IMR-90 (cell line): ENCODE measurements around the gene RPS6KB1. TPM values are rescaled to one million over a fixed set of nuclear protein-coding genes. Genes with fewer than 3 reads are reported as not detected.

Experiments used
- ATAC-seq: fragments of 200-7000 bp; cut with Tn5 transposase; 2 replicates; pipeline ENCODE4 v1.9.1; 2020; ENCODE audit warnings: low read depth, mild to moderate bottlenecking, moderate library complexity
- BruUV-seq: library from RNA; stranded (reverse); fragments of 400-500 nt; replicated peaks from 2 replicates; lab custom pipeline; 2021; lab: Mats Ljungman, UMichigan
- CTCF ChIA-PET: fragments of 300-600 bp; formaldehyde crosslinking; extraction: SDS; loops from one replicate; lab custom pipeline; 2021; ENCODE audit warnings: antibody characterized with exemption; lab: Yijun Ruan, JAX
- POLR2A ChIA-PET: fragments of 300-600 bp; sonication (Branson Sonifier 250); formaldehyde crosslinking; loops from one replicate; lab custom pipeline; 2022; ENCODE audit warnings: antibody characterized with exemption; ENCODE audit not compliant: unreplicated experiment; lab: Charles Lee
- DNase-seq: peaks from one replicate; pipeline ENCODE4 v3.0.0; 2013
- H2AFZ ChIP-seq: replicated peaks from 2 replicates; pipeline ENCODE3; 2013; ENCODE audit warnings: low read length, mild to moderate bottlenecking; ENCODE audit not compliant: poor library complexity
- H2AK5ac ChIP-seq: 2 replicates; pipeline ENCODE4 v1.6.1; 2013; ENCODE audit warnings: low read depth, low read length, inconsistent platforms
- H2AK9ac ChIP-seq: replicated peaks from 2 replicates; pipeline ENCODE3; 2013; ENCODE audit warnings: mild to moderate bottlenecking, low read depth, low read length, moderate library complexity; ENCODE audit not compliant: poor library complexity
- H2BK120ac ChIP-seq: 2 replicates; pipeline ENCODE4 v1.6.1; 2013; ENCODE audit warnings: low read depth, low read length, inconsistent platforms
- H2BK15ac ChIP-seq: 3 replicates; pipeline ENCODE4 v1.6.1; 2013; ENCODE audit warnings: low read depth, low read length, inconsistent platforms
- H2BK20ac ChIP-seq: 2 replicates; pipeline ENCODE4 v1.6.1; 2013; ENCODE audit warnings: low read depth, mild to moderate bottlenecking, inconsistent platforms, low read length, moderate library complexity
- H2BK5ac ChIP-seq: 2 replicates; pipeline ENCODE4 v1.6.1; 2013; ENCODE audit warnings: mild to moderate bottlenecking, low read depth, low read length, inconsistent platforms; ENCODE audit not compliant: poor library complexity, severe bottlenecking
- H3K14ac ChIP-seq: replicated peaks from 2 replicates; pipeline ENCODE4 v1.6.1; 2013; ENCODE audit warnings: low read depth, low read length, inconsistent platforms
- H3K18ac ChIP-seq: 2 replicates; pipeline ENCODE4 v1.6.1; 2013; ENCODE audit warnings: low read depth, low read length, control low read depth
- H3K23ac ChIP-seq: 2 replicates; pipeline ENCODE4 v1.6.1; 2013; ENCODE audit warnings: low read depth, low read length, inconsistent platforms
- H3K27ac ChIP-seq: 2 replicates; pipeline ENCODE4 v1.5.1; 2013; ENCODE audit warnings: mild to moderate bottlenecking, control low read depth, low read length; ENCODE audit not compliant: insufficient read depth
- H3K27me3 ChIP-seq: 2 replicates; pipeline ENCODE4 v1.6.1; 2013; ENCODE audit warnings: low read length; ENCODE audit not compliant: control insufficient read depth, insufficient read depth
- H3K36me3 ChIP-seq: 2 replicates; pipeline ENCODE4 v1.6.1; 2013; ENCODE audit warnings: low read length, mixed read lengths; ENCODE audit not compliant: control insufficient read depth, insufficient read depth
- H3K4ac ChIP-seq: 2 replicates; pipeline ENCODE4 v1.6.1; 2013; ENCODE audit warnings: low read depth, low read length, inconsistent platforms
- H3K4me1 ChIP-seq: 2 replicates; pipeline ENCODE4 v1.6.1; 2013; ENCODE audit warnings: low read length, mixed read lengths; ENCODE audit not compliant: control insufficient read depth, insufficient read depth
- H3K4me2 ChIP-seq: 2 replicates; pipeline ENCODE4 v1.6.1; 2013; ENCODE audit warnings: low read depth, mild to moderate bottlenecking, control low read depth, low read length, moderate library complexity
- H3K4me3 ChIP-seq: 2 replicates; pipeline ENCODE4 v1.5.1; 2013; ENCODE audit warnings: low read depth, mild to moderate bottlenecking, control low read depth, low read length, moderate library complexity; ENCODE audit not compliant: insufficient read depth
- H3K56ac ChIP-seq: 2 replicates; pipeline ENCODE4 v1.6.1; 2013; ENCODE audit warnings: low read length, inconsistent platforms; ENCODE audit not compliant: insufficient read depth; ENCODE audit errors: extremely low read depth
- H3K79me1 ChIP-seq, 2 experiments: 2 replicates each; pipeline ENCODE4 v1.6.1; 2013; ENCODE audit warnings: low read length in 2 of 2, inconsistent platforms in 1 of 2, low read depth in 1 of 2
- H3K9ac ChIP-seq: 2 replicates; pipeline ENCODE4 v1.6.1; 2013; ENCODE audit warnings: low read depth, low read length, control low read depth
- H3K9me1 ChIP-seq: 2 replicates; pipeline ENCODE4 v1.6.1; 2013; ENCODE audit warnings: low read length, inconsistent platforms; ENCODE audit not compliant: insufficient read depth
- H3K9me3 ChIP-seq: 2 replicates; pipeline ENCODE4 v1.6.1; 2013; ENCODE audit warnings: low read length; ENCODE audit not compliant: control insufficient read depth, insufficient read depth
- H4K20me1 ChIP-seq: 2 replicates; pipeline ENCODE4 v1.6.1; 2013; ENCODE audit warnings: low read length, inconsistent platforms; ENCODE audit not compliant: insufficient read depth
- H4K5ac ChIP-seq: 2 replicates; pipeline ENCODE4 v1.6.1; 2013; ENCODE audit warnings: mild to moderate bottlenecking, low read depth, low read length, control low read depth
- H4K8ac ChIP-seq, 2 experiments: 2 replicates each; pipeline ENCODE4 v1.6.1; 2013; ENCODE audit warnings: low read depth in 2 of 2, low read length in 2 of 2, control low read depth in 1 of 2, inconsistent platforms in 1 of 2
- H4K91ac ChIP-seq: 2 replicates; pipeline ENCODE4 v1.6.1; 2013; ENCODE audit warnings: low read depth, low read length, inconsistent platforms; ENCODE audit not compliant: insufficient read depth
- BHLHE40 ChIP-seq: fragments of 150-350 bp; IDR thresholded peaks from 2 replicates; pipeline ENCODE4 v1.6.1; 2016; ENCODE audit warnings: mild to moderate bottlenecking, low read depth, low read length
- CEBPB ChIP-seq: IDR thresholded peaks from 2 replicates; pipeline ENCODE4 v1.6.1; 2012; ENCODE audit warnings: low read depth, low read length, improper control_type of control experiment
- CTCF ChIP-seq: conservative IDR thresholded peaks from 2 replicates; pipeline ENCODE4 v1.5.1; 2012; ENCODE audit warnings: mild to moderate bottlenecking, low read depth, low read length, improper control_type of control experiment
- ELK1 ChIP-seq: fragments of 150-350 bp; IDR thresholded peaks from 2 replicates; pipeline ENCODE4 v1.6.1; 2016; ENCODE audit warnings: low read depth, mild to moderate bottlenecking, low read length, moderate library complexity, borderline replicate concordance
- FOS ChIP-seq: fragments of 150-350 bp; IDR thresholded peaks from 2 replicates; pipeline ENCODE4 v1.6.1; 2016; ENCODE audit warnings: low read depth, low read length
- MAFK ChIP-seq: IDR thresholded peaks from 2 replicates; pipeline ENCODE4 v1.6.1; 2012; ENCODE audit warnings: low read depth, low read length, improper control_type of control experiment
- MAZ ChIP-seq: IDR thresholded peaks from 2 replicates; pipeline ENCODE4 v1.6.1; 2012; ENCODE audit warnings: low read depth, mild to moderate bottlenecking, low read length, improper control_type of control experiment, moderate library complexity, borderline replicate concordance
- MXI1 ChIP-seq: IDR thresholded peaks from 2 replicates; pipeline ENCODE4 v1.6.1; 2012; ENCODE audit warnings: low read depth, mild to moderate bottlenecking, low read length, moderate library complexity, borderline replicate concordance
- POLR2A ChIP-seq: IDR thresholded peaks from 2 replicates; pipeline ENCODE4 v1.6.1; 2012; ENCODE audit warnings: mild to moderate bottlenecking, low read depth, low read length
- RAD21 ChIP-seq: IDR thresholded peaks from 2 replicates; pipeline ENCODE4 v1.6.1; 2012; ENCODE audit warnings: low read length, improper control_type of control experiment
- RCOR1 ChIP-seq: IDR thresholded peaks from 2 replicates; pipeline ENCODE4 v1.6.1; 2012; ENCODE audit warnings: mild to moderate bottlenecking, low read length, improper control_type of control experiment; ENCODE audit not compliant: insufficient replicate concordance
- RFX5 ChIP-seq: IDR thresholded peaks from 2 replicates; pipeline ENCODE4 v1.8.0; 2012; ENCODE audit warnings: low read depth, mild to moderate bottlenecking, low read length, moderate library complexity
- SMC3 ChIP-seq: fragments of 150-350 bp; IDR thresholded peaks from 2 replicates; pipeline ENCODE4 v1.6.1; 2016; ENCODE audit warnings: low read depth, mild to moderate bottlenecking, antibody characterized with exemption, low read length, moderate library complexity
- WGBS, 2 experiments: methylation state at CpG; one replicate each; pipeline versions ENCODE4 v1.1.5 to v1.1.7; 2013; ENCODE audit warnings: missing lambda C conversion rate in 2 of 2; ENCODE audit not compliant: insufficient read length in 1 of 2; ENCODE audit errors: extremely low coverage in 2 of 2; 5-methylcytosine and 5-hydroxymethylcytosine counted together
- dilution Hi-C: fragments of 300-500 bp; cut with HindIII; formaldehyde crosslinking; loops from one replicate; pipeline ENCODE4 v1.14.3; 2018; ENCODE audit warnings: low sequenced_read_pairs; ENCODE audit not compliant: unreplicated experiment
- in situ Hi-C: fragments of 300-500 bp; cut with MboI; formaldehyde crosslinking; loops from 3 replicates; pipeline ENCODE4 v1.14.3; 2019; ENCODE audit warnings: low sequenced_read_pairs, inconsistent platforms, mixed read lengths
- intact Hi-C: fragments of 100-400 bp; cut with micrococcal nuclease; formaldehyde crosslinking; loops from 2 replicates; pipeline ENCODE4 v1.10.0; 2022
- polyA plus RNA-seq, 3 experiments: library from polyadenylated mRNA; depleted of rRNA; stranded (reverse); fragments of >200 nt; gene quantifications; 2 replicates each; pipeline ENCODE4 v1.2.3, GENCODE V29; 2012; ENCODE audit warnings: low replicate concordance in 1 of 3
- total RNA-seq: library from RNA; depleted of rRNA; stranded (reverse); fragments of >200 nt; gene quantifications from 2 replicates; pipeline ENCODE4 v1.2.3, GENCODE V29; 2012

RPS6KB1 gene
- total and polyA plus RNA-seq, 2 of the 4 experiments (the other 2 are of a cell fraction), result 11.7 to 20.3 TPM

- dilution Hi-C loops, result no loop called here
These were observed 534 bp upstream of the RPS6KB1 start for GRCh38 chr17:59892251-59892923.

More at GRCh38 chr17:59892251-59892923, 534 bp upstream of the RPS6KB1 start:
- Histone ChIP-seq H2BK20ac (no peak overlapping the region), H2BK5ac (peak overlapping the region; percentile 40), H2BK15ac (no peak overlapping the region), H4K20me1 (peaks cover 9% of the 10 kb centered on the region; the same call in 1 of the 2 replicates), H2BK120ac (no peak overlapping the region), H3K4me3 (peak overlapping the region; percentile 44), H2AK9ac (peak overlapping the region; percentile 91), H3K79me1 (peaks cover 2 to 48% of the 10 kb centered on the region in 2 experiments; a peak in 3 of 4 replicates), H4K91ac (no peak overlapping the region), H3K27me3 (no peaks in the 10 kb centered on the region), H3K4me1 (peaks cover 2% of the 10 kb centered on the region; the same call in 1 of the 2 replicates), H3K9ac (peak overlapping the region; percentile 23), H3K4me2 (peak overlapping the region; percentile 64), H3K56ac (peak overlapping the region; percentile 75), H2AFZ (peak overlapping the region; percentile 97), H3K36me3 (no peaks in the 10 kb centered on the region; the same call in 1 of the 2 replicates), H4K8ac (peak overlapping the region; percentile 1 to 71; a peak in 1 of 4 replicates), H4K5ac (no peak overlapping the region), H3K27ac (peak overlapping the region; percentile 3; the same call in 1 of the 2 replicates), H3K9me1 (0 out of 2 replicates have a peak, but pooled peaks cover 6% of the 10 kb centered on the region), H3K9me3 (no peaks in the 10 kb centered on the region), H3K18ac (no peak overlapping the region), H2AK5ac (no peak overlapping the region), H3K4ac (no peak overlapping the region), H3K23ac (peak overlapping the region; percentile 42; the same call in 1 of the 2 replicates), H3K14ac (peak overlapping the region; percentile 30; the same call in 1 of the 2 replicates)
- in situ Hi-C loops, result no loop called here
- 35% methylated on average over 6 of the region's 25 CpGs; no CpG with 5 or more reads in 1 of the 2 experiments for WGBS, 2 experiments
- ATAC-seq (peak; percentile 76), DNase-seq (no peak)
- TSS peak; percentile 78 for BruUV-seq
- TF ChIP-seq POLR2A (peak; percentile 64; the same call in 1 of the 2 replicates), MXI1 (peak; percentile 13; the same call in 1 of the 2 replicates), RAD21 (no peak), RFX5 (no peak), MAZ (no peak), CEBPB (no peak), SMC3 (no peak), CTCF (no peak), RCOR1 (no peak), FOS (no peak), ELK1 (no peak), MAFK (no peak), BHLHE40 (no peak)
- intact Hi-C loops, result no loop called here
- ChIA-PET CTCF (no interaction called here), POLR2A (interaction anchor here (0.6 kb wide), 1 partner anchor 122 kb away, joined by 3 read pairs; no protein-coding TSS in a partner anchor)
